ENCODE data around the gene PAPOLA.

DNA sequence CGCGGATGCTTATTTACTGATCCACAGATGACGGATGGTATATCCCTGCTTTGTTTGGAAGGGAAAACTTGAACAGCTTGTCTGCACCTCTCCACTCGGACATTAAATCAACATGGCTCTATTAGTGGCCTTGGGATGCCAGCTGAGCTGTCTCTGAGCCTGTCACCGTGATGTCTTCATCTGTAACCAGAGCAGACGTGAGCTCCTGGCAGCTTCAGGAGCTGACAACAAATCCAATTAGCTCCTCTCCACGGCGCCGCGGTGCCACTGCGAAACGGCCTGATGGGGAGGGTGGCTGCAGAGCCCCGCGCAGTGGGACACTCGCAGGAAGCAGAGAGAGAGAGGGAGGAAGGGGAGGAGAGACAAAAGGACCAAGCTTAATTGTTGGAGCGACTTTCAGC is 112.3 kb downstream of the PAPOLA start:
- TF ChIP-seq, protein P1, sequence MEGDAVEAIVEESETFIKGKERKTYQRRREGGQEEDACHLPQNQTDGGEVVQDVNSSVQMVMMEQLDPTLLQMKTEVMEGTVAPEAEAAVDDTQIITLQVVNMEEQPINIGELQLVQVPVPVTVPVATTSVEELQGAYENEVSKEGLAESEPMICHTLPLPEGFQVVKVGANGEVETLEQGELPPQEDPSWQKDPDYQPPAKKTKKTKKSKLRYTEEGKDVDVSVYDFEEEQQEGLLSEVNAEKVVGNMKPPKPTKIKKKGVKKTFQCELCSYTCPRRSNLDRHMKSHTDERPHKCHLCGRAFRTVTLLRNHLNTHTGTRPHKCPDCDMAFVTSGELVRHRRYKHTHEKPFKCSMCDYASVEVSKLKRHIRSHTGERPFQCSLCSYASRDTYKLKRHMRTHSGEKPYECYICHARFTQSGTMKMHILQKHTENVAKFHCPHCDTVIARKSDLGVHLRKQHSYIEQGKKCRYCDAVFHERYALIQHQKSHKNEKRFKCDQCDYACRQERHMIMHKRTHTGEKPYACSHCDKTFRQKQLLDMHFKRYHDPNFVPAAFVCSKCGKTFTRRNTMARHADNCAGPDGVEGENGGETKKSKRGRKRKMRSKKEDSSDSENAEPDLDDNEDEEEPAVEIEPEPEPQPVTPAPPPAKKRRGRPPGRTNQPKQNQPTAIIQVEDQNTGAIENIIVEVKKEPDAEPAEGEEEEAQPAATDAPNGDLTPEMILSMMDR (IDR thresholded peaks at IDR 0.05): no peak
- TF ChIP-seq POLR2A (IDR thresholded peaks at IDR 0.05; ENCODE audit: low read length) (no peak), CEBPB (IDR thresholded peaks at IDR 0.05) (no peak), ZFP36 (IDR thresholded peaks at IDR 0.05; ENCODE audit: borderline replicate concordance, partially characterized antibody) (no peak), NPAS2 (CRISPR knock-in tag; IDR thresholded peaks at IDR 0.05; ENCODE audit: borderline replicate concordance) (no peak), SREBF2 (IDR thresholded peaks at IDR 0.05) (no peak), CBX8 (IDR thresholded peaks at IDR 0.05) (no peak), POLR2AphosphoS2 (conservative IDR thresholded peaks at IDR 0.05; ENCODE audit: low read length) (no peak)
